ENCODE measurements around the gene TMEM151A. TPM values are rescaled to one million over a fixed set of nuclear protein-coding genes. Genes with fewer than 3 reads are reported as not detected.

TMEM151A gene
- total and polyA plus RNA-seq, 2 of the 4 experiments (the other 2 are of a cell fraction), result 0.03 TPM; not detected in 1

- Histone ChIP-seq H3K9ac (ENCODE audit: low read depth, low read length) (no peak overlapping the region), H3K36me3 (ENCODE audit: control insufficient read depth, insufficient read depth, low read length) (peaks cover 43% of the 10 kb centered on the region), H2AK9ac (replicated peaks; ENCODE audit: low read depth, low read length, poor library complexity) (no peak overlapping the region), H4K91ac (ENCODE audit: insufficient read depth, low read depth, low read length) (no peak overlapping the region), H2AFZ (replicated peaks; ENCODE audit: low read length, poor library complexity) (no peak overlapping the region), H3K9me1 (ENCODE audit: insufficient read depth, low read length) (peaks cover 2% of the 10 kb centered on the region; the same call in 1 of the 2 replicates), H3K18ac (ENCODE audit: low read depth, low read length) (no peak overlapping the region), H2BK15ac (ENCODE audit: low read depth, low read length) (no peak overlapping the region), H3K27ac (ENCODE audit: insufficient read depth, low read length) (no peak overlapping the region), H3K56ac (ENCODE audit: extremely low read depth, insufficient read depth, low read length) (no peak overlapping the region), H3K23ac (ENCODE audit: low read depth, low read length) (no peak overlapping the region), H3K4me2 (ENCODE audit: low read depth, low read length) (no peak overlapping the region), H4K5ac (ENCODE audit: low read depth, low read length) (no peak overlapping the region), H3K4ac (ENCODE audit: low read depth, low read length) (no peak overlapping the region), H3K9me3 (ENCODE audit: control insufficient read depth, insufficient read depth, low read length) (no peaks in the 10 kb centered on the region), H2BK20ac (ENCODE audit: low read depth, low read length) (no peak overlapping the region), H3K27me3 (ENCODE audit: control insufficient read depth, insufficient read depth, low read length) (no peaks in the 10 kb centered on the region), H2BK120ac (ENCODE audit: low read depth, low read length) (no peak overlapping the region), H4K8ac (ENCODE audit: low read depth in 2 of 2, low read length in 2 of 2) (no peak overlapping the region), H3K4me3 (ENCODE audit: insufficient read depth, low read depth, low read length) (no peak overlapping the region), H3K79me1 (ENCODE audit: low read depth in 1 of 2, low read length in 2 of 2) (peaks cover 4 to 49% of the 10 kb centered on the region in 2 experiments; a peak in 2 of 4 replicates), H3K14ac (replicated peaks; ENCODE audit: low read depth, low read length) (no peak overlapping the region), H3K4me1 (ENCODE audit: control insufficient read depth, insufficient read depth, low read length) (peaks cover 4% of the 10 kb centered on the region; the same call in 1 of the 2 replicates), H4K20me1 (ENCODE audit: insufficient read depth, low read length) (peaks cover 23% of the 10 kb centered on the region; the same call in 1 of the 2 replicates), H2AK5ac (ENCODE audit: low read depth, low read length) (no peak overlapping the region), H2BK5ac (ENCODE audit: low read depth, low read length, poor library complexity, severe bottlenecking) (no peak overlapping the region)
- ChIA-PET POLR2A (ENCODE audit: unreplicated experiment) (no interaction called here), CTCF (no interaction called here)
- DNase-seq, result no peak
- TF ChIP-seq CTCF (conservative IDR thresholded peaks at IDR 0.05; ENCODE audit: low read depth, low read length) (no peak), MAZ (IDR thresholded peaks at IDR 0.05; ENCODE audit: borderline replicate concordance, low read depth, low read length) (no peak), MXI1 (IDR thresholded peaks at IDR 0.05; ENCODE audit: borderline replicate concordance, low read depth, low read length) (no peak), RFX5 (IDR thresholded peaks at IDR 0.05; ENCODE audit: low read depth, low read length) (no peak), RAD21 (IDR thresholded peaks at IDR 0.05; ENCODE audit: low read length) (no peak), CEBPB (IDR thresholded peaks at IDR 0.05; ENCODE audit: low read depth, low read length) (no peak), POLR2A (IDR thresholded peaks at IDR 0.05; ENCODE audit: low read depth, low read length) (no peak), FOS (IDR thresholded peaks at IDR 0.05; ENCODE audit: low read depth, low read length) (no peak), SMC3 (IDR thresholded peaks at IDR 0.05; ENCODE audit: low read depth, low read length) (no peak), CHD1 (IDR thresholded peaks at IDR 0.05; ENCODE audit: low read depth, low read length) (no peak), USF2 (IDR thresholded peaks at IDR 0.05; ENCODE audit: low read depth, low read length) (no peak)
- intact Hi-C loops (cut with micrococcal nuclease), result no loop called here
- no peak for ATAC-seq (ENCODE audit: low read depth)
- WGBS, 2 experiments (ENCODE audit: extremely low coverage in 2 of 2, insufficient read length in 1 of 2), result no CpG with 5 or more reads among the region's 26 CpGs
- dilution Hi-C loops (cut with HindIII; ENCODE audit: low sequenced_read_pairs, unreplicated experiment), result no loop called here
- in situ Hi-C loops (cut with MboI; ENCODE audit: low sequenced_read_pairs), result no loop called here
- BruUV-seq (replicated peaks), result no TSS peak
These were observed 25.9 kb upstream of the TMEM151A start for GRCh38 chr11:66265531-66266377.

Measured in IMR-90 (cell line).